Vagina (tissue), 2 donors: ENCODE data around the gene ZNF428.

Experiments
- CTCF ChIP-seq, 3 experiments: fragments of 450-650 bp in 2 of 3; fragments of 200-600 bp in 1 of 3; sonication (generic) in 1 of 3; IDR thresholded peaks; one replicate each; pipeline ENCODE4 v1.5.1; 2017 to 2019; ENCODE audit warnings: antibody characterized with exemption in 3 of 3, mild to moderate bottlenecking in 2 of 3, moderate library complexity in 2 of 3
- POLR2A ChIP-seq, 2 donors: fragments of 450-650 bp; IDR thresholded peaks; one replicate each; pipeline ENCODE4 v1.6.1; 2017; ENCODE audit warnings: antibody characterized with exemption in 2 of 2, mild to moderate bottlenecking in 2 of 2, moderate library complexity in 2 of 2

- no peak for TF ChIP-seq POLR2A (IDR thresholded peaks at IDR 0.05)
- TF ChIP-seq CTCF (IDR thresholded peaks at IDR 0.05): no peak
Observed at GRCh38 chr19:43616954-43617353, 2.5 kb downstream of the ZNF428 start.
